ENCODE data around the gene CSNK1A1L. TPM values are rescaled to one million over a fixed set of nuclear protein-coding genes. Genes with fewer than 3 reads are reported as not detected.

CSNK1A1L gene
- total RNA-seq, 1 experiment from 2014 or later, result not detected

DNA sequence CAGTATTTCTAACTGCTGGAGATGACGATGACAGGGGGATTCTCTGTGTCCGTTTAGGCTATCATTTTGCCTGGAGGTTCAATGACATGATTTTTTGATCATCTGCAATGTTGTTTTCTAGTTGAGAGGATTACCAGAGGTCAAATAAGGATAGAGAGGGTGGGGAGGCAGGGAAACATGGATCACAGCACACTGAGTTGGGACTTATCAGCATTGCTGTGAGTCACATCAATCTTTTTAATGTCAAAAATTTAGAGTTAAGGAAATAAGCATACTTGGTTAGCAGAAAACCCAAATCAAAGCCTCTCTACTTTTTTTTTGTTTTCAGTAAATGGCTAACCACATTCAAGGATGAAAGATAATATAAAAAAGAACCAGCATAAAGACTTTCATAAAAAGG is 43.0 kb upstream of the CSNK1A1L start:
- no peak overlapping the region for H3K4me3 ChIP-seq (ENCODE audit: low read depth in 2 of 2, low read length in 2 of 2)
- no peak for ATAC-seq
- ChIA-PET POLR2A (no interaction called here), CTCF (no interaction called here)
- no peak for DNase-seq (ENCODE audit: low read depth, low spot score)
- intact Hi-C loops (cut with micrococcal nuclease; ENCODE audit: unreplicated experiment), result no loop called here
- no peak overlapping the region for H3K27ac ChIP-seq (ENCODE audit: low read length)
- H3K36me3 ChIP-seq (ENCODE audit: control insufficient read depth, insufficient read depth, low read length), result no peaks in the 10 kb centered on the region
- H3K4me1 ChIP-seq (ENCODE audit: control insufficient read depth, insufficient read depth, low read length), result no peaks in the 10 kb centered on the region
- no TSS peak for BruUV-seq (replicated peaks)
- in situ Hi-C loops (cut with HindIII; ENCODE audit: low pct_unique_long_range_greater_than_20kb, low sequenced_read_pairs), result no loop called here
- TF ChIP-seq POLR2AphosphoS5 (IDR thresholded peaks at IDR 0.05; ENCODE audit: low read depth, low read length) (no peak), TCF7L2 (IDR thresholded peaks at IDR 0.05; ENCODE audit: low read depth, low read length) (no peak), SIN3A (IDR thresholded peaks at IDR 0.05; ENCODE audit: borderline replicate concordance, insufficient read depth, low read depth, low read length) (no peak)
- TF ChIP-seq, protein P1, sequence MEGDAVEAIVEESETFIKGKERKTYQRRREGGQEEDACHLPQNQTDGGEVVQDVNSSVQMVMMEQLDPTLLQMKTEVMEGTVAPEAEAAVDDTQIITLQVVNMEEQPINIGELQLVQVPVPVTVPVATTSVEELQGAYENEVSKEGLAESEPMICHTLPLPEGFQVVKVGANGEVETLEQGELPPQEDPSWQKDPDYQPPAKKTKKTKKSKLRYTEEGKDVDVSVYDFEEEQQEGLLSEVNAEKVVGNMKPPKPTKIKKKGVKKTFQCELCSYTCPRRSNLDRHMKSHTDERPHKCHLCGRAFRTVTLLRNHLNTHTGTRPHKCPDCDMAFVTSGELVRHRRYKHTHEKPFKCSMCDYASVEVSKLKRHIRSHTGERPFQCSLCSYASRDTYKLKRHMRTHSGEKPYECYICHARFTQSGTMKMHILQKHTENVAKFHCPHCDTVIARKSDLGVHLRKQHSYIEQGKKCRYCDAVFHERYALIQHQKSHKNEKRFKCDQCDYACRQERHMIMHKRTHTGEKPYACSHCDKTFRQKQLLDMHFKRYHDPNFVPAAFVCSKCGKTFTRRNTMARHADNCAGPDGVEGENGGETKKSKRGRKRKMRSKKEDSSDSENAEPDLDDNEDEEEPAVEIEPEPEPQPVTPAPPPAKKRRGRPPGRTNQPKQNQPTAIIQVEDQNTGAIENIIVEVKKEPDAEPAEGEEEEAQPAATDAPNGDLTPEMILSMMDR (IDR thresholded peaks at IDR 0.05), result no peak
- TF ChIP-seq, protein P2, sequence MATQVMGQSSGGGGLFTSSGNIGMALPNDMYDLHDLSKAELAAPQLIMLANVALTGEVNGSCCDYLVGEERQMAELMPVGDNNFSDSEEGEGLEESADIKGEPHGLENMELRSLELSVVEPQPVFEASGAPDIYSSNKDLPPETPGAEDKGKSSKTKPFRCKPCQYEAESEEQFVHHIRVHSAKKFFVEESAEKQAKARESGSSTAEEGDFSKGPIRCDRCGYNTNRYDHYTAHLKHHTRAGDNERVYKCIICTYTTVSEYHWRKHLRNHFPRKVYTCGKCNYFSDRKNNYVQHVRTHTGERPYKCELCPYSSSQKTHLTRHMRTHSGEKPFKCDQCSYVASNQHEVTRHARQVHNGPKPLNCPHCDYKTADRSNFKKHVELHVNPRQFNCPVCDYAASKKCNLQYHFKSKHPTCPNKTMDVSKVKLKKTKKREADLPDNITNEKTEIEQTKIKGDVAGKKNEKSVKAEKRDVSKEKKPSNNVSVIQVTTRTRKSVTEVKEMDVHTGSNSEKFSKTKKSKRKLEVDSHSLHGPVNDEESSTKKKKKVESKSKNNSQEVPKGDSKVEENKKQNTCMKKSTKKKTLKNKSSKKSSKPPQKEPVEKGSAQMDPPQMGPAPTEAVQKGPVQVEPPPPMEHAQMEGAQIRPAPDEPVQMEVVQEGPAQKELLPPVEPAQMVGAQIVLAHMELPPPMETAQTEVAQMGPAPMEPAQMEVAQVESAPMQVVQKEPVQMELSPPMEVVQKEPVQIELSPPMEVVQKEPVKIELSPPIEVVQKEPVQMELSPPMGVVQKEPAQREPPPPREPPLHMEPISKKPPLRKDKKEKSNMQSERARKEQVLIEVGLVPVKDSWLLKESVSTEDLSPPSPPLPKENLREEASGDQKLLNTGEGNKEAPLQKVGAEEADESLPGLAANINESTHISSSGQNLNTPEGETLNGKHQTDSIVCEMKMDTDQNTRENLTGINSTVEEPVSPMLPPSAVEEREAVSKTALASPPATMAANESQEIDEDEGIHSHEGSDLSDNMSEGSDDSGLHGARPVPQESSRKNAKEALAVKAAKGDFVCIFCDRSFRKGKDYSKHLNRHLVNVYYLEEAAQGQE (IDR thresholded peaks at IDR 0.05; ENCODE audit: insufficient read depth in 1 of 2, low read depth in 2 of 2, low read length in 1 of 2), result no peak
- no peaks in the 10 kb centered on the region for H3K9me3 ChIP-seq (ENCODE audit: control insufficient read depth, insufficient read depth, low read depth, low read length)
- H3K27me3 ChIP-seq (ENCODE audit: control insufficient read depth, insufficient read depth, low read length), result no peaks in the 10 kb centered on the region

DNA sequence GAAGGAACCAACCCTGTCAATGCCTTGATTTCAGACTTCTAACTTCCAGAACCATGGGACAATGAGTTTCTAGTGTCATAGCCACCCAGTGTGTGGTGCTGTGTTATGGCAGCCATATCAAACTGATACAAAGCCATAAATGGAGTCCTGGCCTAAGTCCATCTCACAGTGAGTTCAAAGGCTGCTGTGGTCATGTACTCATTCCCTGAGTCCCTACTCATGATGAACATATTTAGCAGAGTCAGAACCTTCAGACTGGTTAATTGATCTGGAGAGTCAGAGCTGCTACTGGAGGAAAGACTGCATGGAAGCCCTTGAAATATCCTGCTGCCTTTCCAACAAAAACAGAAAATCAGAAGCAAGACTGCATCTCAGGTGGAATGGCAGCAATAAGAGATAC is 39.2 kb upstream of the CSNK1A1L start:
- ChIA-PET POLR2A (no interaction called here), CTCF (no interaction called here)
- Histone ChIP-seq H3K36me3 (ENCODE audit: control insufficient read depth, insufficient read depth, low read length) (no peaks in the 10 kb centered on the region), H3K27ac (ENCODE audit: low read length) (no peak overlapping the region), H3K9me3 (ENCODE audit: control insufficient read depth, insufficient read depth, low read depth, low read length) (no peaks in the 10 kb centered on the region), H3K27me3 (ENCODE audit: control insufficient read depth, insufficient read depth, low read length) (no peaks in the 10 kb centered on the region), H3K4me1 (ENCODE audit: control insufficient read depth, insufficient read depth, low read length) (no peaks in the 10 kb centered on the region), H3K4me3 (ENCODE audit: low read depth in 2 of 2, low read length in 2 of 2) (no peak overlapping the region)
- TF ChIP-seq, protein P2 (IDR thresholded peaks at IDR 0.05; ENCODE audit: insufficient read depth in 1 of 2, low read depth in 2 of 2, low read length in 1 of 2), result no peak
- TF ChIP-seq, protein P1 (IDR thresholded peaks at IDR 0.05), result no peak
- TF ChIP-seq SIN3A (IDR thresholded peaks at IDR 0.05; ENCODE audit: borderline replicate concordance, insufficient read depth, low read depth, low read length) (no peak), POLR2AphosphoS5 (IDR thresholded peaks at IDR 0.05; ENCODE audit: low read depth, low read length) (no peak), TCF7L2 (IDR thresholded peaks at IDR 0.05; ENCODE audit: low read depth, low read length) (no peak)
- no TSS peak for BruUV-seq (replicated peaks)
- intact Hi-C loops (cut with micrococcal nuclease; ENCODE audit: unreplicated experiment) (no loop called here), in situ Hi-C loops (cut with HindIII; ENCODE audit: low pct_unique_long_range_greater_than_20kb, low sequenced_read_pairs) (no loop called here)
- no peak for DNase-seq (ENCODE audit: low read depth, low spot score)
- ATAC-seq, result no peak
